NCI-H1092 treated with DMSO at 0.1 percent for 48 hours (cell line): ENCODE data around the gene DNAH6.
"Not testable (repeated sequence)": the region's sequence is repeated elsewhere in the genome, so short reads cannot be mapped to it uniquely, and the experiment has no call there.

Experiments
- DNase-seq: peaks from one replicate; lab custom pipeline; 2025; lab: John Stamatoyannopoulos, UW

Gene DNAH6

DNA sequence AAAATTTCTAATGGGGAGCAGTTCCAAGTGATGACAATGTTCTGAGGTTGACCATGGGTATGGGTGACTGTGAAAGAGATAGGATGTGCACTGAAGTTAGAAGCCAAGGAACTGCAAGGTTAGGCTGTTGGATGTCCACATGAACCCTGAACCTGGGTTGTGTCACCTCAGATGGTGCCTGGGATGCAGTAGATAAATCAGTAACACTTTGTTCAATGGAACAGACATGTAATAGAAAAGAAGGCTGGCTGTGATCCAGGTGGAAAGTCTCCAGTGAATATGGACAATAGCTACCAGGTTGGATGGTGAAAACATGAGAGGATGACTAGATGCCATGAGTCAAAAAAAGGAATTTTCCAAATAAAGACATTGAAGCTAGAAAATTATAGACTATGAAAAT is 233.1 kb downstream of the DNAH6 start:
- no peak for DNase-seq

DNA sequence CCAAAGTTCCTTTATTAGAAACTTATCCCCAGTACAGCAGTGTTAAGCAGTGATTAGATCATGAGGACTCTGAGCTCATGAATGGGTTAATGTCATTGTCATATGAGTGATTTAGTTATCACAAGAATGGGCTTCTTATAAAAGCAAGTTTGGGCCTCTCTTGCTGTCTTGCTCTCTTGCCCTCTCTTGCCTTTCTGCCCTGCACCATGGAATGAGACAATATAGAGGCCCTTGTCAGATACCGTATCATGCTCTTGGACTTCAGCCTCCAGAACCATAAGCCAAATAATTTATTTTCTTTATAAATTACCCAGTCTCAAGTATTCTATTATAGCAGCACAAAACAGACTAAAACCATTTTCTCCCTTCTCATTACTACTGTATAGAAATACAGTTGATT is 238.8 kb downstream of the DNAH6 start:
- no peak for DNase-seq

DNA sequence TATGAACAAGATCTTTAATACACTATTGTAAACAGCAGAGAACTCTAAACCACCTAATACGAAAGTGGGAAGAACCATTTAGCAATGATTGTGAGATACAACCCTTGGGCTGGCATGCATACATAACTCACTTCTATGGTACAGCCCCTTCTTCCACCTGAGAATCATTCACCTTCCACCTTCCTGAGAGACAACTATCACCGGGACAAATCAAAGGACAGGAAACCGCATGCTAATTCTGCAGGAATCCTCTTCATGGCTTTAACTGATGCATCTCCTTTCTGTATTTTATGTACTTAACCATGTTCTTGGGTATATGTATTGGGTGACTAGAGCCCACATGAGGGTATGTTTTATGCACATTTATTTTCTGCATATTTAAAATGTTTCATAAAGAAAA is 241.3 kb downstream of the DNAH6 start:
- no peak for DNase-seq

DNA sequence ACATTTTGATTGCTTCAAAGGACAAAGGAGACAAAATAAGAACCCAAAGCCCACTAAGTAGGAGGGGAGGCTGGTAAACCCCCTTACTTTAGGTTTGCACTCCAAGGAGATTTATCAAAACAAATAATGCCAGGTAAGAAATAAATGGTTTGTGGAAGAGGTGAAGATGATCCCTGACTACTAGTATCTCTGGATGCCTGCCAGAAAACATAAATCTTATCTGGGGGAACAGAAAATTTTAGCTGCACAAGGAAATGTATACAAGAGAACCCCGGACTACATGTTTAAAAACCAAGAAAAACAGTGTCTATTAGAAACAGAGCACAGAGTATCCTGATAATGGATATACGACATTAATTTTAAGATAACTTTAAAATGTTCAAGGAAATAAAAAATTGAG is 250.5 kb downstream of the DNAH6 start:
- DNase-seq: no peak

DNA sequence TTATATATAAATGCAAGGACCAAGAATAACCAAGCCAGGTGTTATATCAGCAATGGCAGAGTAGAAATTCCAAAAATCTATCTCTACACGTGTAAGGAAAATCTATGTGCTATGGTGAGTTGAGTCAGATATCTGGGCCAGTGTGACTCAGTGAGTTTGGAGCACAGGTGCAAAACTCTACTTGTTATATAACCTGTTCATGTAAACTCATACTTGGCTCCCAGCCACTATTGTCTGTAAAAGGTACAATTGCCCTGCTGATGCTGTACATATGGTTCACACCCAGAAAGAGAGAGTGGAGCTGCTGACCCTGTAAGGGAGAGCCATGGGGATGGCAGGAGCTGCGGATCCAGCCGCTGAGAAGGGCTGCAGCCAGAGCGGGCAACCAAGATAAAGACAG is 252.5 kb downstream of the DNAH6 start:
- no peak for DNase-seq

DNA sequence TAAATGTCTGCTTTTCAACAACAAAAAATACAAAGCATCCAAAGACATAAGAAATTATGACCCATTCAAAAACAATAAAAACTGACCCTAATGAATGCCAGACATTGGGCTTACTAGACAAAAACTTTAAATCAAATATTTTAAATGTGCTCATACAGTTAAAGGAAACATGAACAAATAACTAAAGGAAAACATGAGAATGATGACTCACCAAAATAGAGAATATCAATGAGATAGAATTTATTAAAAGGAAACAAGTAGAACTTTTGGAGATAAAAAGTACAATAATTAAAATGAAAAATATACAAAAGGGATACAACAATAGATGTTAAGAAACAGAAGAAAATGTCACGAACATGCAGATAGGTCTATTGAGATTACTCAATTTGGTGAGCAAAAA is 254.0 kb downstream of the DNAH6 start:
- no peak for DNase-seq

DNA sequence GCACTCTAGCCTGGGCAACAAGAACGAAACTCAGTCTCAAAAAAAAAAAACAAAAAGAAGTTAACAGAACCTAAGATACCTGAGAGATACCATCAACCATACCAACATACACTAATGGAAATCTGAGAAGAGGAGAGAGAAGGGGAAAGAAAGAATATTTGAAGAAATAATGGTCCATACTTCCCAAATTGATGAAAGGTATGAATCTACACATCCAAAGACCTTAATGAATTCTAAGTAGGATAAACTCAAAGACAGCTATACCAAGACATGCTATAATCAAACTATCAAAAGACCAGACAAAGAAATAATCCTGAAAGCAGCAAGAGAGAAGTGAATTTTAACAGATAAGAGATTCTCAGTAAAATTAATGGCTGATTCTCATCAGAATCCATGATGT is 255.0 kb downstream of the DNAH6 start:
- no peak for DNase-seq

DNA sequence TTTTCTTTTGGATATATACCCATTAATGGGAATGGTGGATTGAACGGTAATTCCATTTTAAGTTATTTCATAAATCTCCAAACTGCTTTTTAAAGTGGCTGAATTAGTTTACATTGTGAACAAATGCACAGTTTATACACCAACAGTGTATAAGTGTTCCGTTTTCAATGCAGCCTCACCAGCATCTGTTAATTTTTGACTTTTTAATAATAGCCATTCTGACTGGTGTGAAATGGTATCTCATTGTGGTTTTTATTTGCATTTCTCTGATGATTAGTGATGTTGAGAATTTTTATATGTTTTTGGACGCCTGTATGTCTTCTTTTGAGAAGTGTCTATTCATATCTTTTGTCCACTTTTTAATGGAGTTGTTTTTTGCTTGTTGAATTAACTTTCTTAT is 257.3 kb downstream of the DNAH6 start:
- DNase-seq: not testable (repeated sequence)

DNA sequence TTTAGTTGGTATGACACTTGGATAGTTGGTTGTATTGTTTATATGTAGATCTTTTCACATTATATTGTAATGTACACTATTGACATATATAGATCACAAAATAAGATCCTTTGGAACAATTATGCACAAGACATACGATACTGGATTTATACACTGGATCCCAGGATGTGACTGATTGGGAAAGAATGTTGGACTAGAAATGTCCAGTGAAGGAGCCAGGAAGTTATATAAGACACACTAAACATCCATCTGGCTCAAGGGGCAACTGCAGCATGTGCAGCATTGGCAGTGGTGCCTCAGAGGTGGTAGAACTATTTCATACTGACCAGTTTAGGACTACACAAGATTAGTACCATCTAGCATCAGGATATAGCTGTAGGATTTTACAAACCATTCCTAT is 259.7 kb downstream of the DNAH6 start:
- no peak for DNase-seq

DNA sequence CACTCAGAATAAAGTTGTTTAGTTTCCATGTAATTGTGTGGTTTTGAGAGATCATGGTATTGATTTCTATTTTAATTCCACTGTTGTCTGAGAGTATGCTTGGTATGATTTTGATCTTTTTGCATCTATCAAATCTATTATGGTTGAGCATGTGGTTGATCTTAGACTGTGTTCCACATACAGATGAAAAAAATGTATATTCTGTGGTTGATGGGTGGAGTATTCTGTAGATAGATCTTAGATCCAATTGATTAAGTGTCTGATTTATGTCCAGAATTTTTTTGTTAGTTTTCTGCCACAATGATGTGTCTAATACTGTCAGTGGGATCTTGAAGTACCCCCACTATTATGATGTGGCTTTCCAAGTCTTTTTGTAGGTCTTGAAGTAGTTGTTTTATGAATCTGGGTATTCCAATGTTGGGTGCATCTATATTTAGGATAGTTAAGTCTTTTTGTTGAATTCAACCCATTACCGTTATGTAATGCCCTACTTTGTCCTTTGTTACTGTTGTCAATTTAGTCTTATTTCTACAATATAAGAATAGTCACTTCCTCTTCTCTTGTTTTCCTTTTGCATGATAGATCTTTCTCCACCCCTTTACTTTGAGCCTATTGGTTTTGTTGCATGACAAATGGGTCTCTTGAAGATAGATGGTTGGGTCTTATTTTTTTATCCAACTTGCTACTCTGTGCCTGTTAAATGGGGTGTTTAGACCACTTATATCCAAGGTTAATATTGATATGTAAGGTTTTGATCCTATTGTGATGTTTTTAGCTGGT is 262.8 kb downstream of the DNAH6 start:
- DNase-seq: no peak

DNA sequence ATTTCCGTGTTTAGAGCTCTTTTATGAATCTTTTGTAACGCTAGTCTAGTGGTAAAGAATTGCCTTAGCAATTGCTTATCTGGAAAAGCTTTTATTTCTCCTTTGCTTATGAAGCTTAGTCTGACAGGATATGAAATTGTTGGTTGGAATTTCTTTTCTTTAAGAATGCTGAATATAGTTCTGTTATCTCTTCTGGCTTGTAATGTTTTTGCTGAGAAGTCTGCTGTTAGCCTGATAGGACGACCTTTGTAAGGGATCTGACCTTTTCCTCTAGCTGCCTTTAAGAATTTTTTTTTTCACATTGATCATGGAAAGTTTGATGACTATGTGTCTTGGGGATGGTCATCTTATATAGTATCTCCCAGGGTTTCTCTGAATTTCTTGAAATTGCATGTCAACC is 263.5 kb downstream of the DNAH6 start:
- no peak for DNase-seq

DNA sequence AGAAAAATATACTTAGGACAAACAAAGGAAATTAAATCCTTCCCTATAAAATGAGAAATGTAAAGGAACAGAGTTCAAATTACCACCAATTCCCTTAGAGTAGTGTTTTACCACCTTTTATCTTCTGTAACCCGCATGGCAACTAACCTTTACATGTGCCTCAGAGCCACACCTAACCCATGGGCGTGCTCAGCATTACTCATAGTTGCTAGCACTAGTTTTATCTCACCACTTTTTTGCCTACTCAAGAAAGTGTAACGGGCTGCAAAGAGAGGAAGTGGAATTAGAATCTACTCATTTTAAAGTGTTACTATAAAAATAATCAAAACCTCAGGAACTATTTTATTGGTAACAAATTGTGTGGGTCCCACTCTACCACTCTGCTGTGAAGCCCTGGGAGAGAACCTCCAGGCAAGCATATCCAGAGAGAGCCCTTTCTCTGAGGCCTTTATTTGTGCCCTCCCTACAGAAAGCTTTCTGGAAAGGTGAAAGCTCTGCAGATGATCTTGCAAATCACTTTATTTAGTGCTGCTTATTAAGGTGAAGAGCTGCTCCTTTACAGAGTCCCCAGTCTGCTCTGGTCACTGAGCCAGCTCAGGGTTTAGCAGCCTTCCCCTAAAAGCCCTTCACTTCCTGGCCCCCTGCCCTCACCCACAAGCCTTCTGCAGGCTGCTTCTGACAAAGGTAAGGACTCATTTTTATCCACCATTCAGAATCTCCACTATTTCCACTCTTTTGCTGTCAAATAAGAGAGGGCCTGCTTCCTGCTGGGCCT is 265.8 kb downstream of the DNAH6 start:
- no peak for DNase-seq

DNA sequence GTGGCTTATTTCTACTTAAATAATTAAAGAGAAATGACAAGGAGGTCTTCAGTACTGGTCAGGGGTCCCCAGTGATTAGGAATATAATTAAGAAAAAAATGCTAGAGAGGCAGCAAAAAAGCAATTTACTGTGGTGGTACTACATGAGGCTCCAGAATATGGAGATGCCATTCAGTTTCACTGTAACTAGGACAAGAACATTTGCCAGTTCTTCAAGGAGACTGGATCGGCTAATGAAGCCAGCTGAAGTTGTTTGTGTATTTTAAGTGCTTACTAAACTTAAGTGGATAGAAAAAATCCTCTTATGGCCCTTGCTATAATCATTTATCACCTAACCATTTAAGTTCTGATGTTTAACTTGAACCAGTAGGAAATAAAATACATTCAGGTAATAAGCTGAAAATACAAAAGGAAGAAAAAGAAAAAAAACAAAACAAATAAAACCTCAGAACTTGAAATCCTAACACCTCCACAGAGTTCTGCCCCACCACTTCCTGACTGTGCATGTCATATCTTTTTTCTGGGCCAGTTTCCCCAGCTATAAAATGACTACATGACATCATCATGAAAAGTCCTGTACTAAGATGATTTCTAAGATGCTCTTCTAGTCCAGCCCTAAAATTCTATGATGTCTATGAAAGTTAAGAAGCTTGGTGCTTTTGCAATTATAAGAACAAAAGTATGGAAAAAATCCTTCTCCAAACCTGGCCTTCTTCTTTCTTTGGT is 266.6 kb downstream of the DNAH6 start:
- no peak for DNase-seq

DNA sequence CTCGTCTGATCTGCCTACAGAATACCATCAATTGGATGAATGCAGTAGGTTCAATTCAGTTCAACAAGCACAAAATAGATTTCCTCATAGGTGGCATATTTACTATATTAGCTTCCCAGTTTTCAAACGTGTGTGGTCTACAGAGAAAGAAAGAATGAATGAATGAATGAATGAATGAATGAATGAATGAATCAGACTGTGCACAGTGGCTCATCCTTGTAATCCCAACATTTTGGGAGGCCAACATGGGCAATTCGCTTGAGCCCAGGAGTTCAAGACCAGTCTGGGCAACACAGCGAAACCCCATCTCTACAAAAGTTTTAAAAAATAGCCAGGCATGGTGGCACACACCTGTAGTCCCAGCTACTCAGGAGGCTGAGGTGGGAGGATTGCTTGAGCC is 269.7 kb downstream of the DNAH6 start:
- DNase-seq: no peak

DNA sequence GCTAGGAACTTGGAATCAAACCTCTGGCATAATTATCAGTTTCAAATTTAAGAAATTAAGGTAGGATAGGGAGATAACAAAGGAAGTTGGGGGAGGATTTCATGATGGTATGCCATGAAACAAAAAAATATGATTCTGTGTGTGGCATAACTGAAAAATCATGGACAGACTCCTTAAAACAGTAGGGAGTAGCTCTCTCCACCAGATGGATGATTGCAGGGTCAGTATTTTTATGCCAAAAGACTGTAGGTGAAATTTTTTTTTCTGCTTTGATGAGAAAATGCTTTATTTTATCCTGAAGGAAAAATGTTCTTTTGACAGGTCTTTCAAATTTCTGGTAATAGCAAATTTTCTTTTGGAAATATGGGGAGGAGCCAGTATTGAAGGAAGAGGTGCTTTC is 270.3 kb downstream of the DNAH6 start:
- DNase-seq: no peak

DNA sequence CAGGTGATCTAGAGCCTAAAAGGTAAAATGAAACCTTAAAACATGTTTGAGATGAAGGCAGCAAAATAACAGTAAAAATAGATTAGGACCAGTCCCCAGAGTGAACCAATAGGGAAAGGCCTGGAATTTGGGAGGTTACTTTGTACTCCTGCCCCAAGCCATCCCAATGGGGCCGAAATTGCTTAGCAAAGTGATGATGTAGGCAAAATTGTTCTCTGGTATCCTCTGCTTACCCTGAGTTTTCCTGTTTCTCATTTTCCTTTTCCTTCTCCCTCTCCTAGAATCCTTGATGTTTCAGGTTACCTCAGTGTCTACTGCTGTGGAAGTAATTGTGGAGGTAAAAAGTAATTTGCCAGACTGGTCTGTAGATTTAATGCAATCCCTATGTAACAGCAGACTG is 271.7 kb downstream of the DNAH6 start:
- no peak for DNase-seq

DNA sequence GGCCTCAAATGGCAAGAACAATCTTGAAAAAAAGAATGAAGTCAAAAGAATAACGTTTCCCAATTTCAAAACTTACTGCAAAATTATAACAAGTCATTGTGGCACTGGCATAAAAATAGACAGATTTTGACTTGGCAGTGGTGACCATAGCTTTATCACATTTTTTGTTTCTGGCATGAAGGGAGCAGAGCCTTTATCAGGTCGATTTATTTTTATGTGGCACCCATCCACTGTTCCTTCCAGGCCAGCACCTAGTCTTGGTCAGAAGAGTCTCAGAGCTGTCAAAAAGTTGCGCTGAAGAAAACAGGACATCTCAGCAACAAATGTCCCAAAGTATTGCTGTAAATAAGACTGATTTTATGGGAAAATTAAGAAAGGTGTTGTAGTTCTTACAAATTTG is 272.2 kb downstream of the DNAH6 start:
- DNase-seq: no peak

DNA sequence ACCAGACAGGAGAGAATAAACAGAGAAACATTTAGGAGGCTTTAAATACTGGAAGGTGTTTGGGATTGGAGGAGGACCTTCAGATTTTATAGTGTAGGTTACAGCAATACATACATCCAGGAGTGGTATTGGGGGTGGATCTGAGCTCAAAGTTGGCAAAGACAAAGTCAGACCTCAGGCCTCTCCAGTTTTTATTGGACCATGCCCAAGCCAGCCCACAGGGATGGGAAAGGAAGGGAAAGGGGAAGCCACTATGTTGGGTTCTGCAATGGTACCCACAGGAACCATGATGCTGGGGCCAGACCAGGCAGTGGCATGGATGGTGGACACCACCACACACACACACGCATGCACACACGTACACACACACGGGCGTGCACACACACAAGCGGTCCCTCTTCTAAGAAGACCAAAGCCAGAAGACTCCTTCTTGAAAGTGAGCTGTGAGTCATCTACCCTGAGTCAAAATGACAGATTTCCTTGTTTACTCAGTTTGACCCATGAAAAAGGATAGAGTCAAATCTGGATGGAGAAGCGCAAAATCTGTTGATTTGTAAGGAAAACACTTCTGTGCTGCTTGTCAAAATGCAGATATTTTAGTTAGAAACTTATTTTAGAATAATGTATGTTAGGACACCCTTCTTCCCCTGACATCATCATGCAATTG is 276.7 kb downstream of the DNAH6 start:
- no peak for DNase-seq

DNA sequence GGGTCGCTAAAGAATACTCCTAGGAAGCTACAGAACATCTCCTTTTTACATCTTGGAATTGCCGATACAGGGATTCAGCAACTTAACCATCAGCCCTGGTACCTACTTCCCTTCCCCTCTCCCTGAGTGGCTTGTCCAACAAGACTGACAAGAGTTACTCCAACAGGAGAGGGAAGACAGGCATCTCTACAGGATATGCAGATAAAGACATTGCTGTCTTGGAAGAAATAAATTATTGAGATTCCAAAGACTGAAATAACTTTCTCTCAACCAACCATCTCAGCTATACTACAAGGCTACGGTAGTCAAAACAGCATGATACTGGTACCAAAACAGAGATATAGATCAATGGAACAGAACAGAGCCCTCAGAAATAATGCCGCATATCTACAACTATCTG is 277.3 kb downstream of the DNAH6 start:
- no peak for DNase-seq

DNA sequence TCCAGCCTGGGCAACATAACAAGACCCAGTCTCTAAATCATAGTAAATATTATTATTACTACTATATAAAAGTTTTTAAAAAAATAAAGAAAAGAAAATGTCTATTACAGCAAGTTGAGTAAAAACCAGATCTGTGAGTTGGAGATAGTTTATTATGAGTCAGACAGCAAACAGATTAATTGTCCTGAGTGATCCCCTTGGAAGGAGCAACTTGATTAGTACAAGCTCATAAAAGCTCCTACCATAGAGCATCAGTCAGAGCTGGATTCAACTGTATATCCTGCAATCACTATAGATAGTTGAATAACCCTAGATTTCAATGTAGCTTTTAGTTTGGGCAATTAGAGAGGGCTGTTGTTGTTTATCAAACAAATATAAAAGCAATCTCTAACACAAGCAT is 280.5 kb downstream of the DNAH6 start:
- no peak for DNase-seq

DNA sequence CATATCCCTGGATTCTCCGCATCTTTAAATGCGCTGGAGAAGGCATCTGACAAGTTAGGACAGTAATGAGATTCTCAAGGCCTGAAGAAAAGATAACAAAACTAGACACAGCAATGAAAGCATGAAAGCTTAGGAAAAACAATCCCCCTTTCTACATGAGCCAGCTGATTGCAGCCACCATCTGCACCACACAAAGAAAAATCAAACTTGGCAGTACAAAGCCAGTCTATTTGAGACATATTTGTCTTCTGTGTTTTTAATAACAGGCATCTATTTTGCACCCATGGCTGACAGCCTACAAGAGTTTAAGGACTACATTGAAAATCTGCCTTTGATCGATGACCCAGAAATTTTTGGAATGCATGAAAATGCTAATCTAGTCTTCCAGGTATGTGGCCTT is 281.0 kb downstream of the DNAH6 start:
- DNase-seq: no peak

DNA sequence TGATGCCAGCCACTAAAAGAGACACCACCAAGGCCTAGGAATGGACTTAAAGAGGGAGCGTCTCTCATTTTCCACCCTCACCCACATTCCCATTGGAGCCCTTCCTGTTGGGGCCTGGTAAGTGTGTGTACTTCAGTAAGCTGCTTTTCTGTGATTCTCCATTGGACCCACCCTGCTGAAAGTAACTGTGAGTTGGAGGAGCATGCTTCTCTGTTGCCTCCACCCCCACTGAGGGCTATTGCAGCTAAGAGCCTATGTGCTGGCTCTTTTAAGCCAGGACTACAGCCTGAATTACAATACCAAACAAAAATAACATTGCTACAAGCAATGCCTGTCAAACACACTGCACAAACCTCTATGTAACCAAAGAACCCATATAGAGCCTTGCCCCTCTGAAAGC is 283.5 kb downstream of the DNAH6 start:
- no peak for DNase-seq
